Measurements from ENCODE around the gene PPP1R27. TPM values are rescaled to one million over a fixed set of nuclear protein-coding genes. Genes with fewer than 3 reads are reported as not detected.
A peak's percentile ranks its signal among the peaks of the same experiment; 100 is the strongest.

Gene PPP1R27
- total and polyA plus RNA-seq, 8 donors: 0.58 to 2.0 TPM; not detected in 6

- no peak overlapping the region for H3K27ac ChIP-seq
- H3K9me3 ChIP-seq: no peaks in the 10 kb centered on the region
- H3K4me1 ChIP-seq: peaks cover 7 to 25% (median 15%) of the 10 kb centered on the region in 4 donors
- TF ChIP-seq EP300 (IDR thresholded peaks at IDR 0.05) (no peak), POLR2A (IDR thresholded peaks at IDR 0.05) (no peak), POLR2AphosphoS5 (IDR thresholded peaks at IDR 0.05) (no peak), CTCF (IDR thresholded peaks at IDR 0.05) (no peak)
- WGBS, 5 donors: 67 to 84% (median 78%) methylated on average over 9 of the region's 9 CpGs
- H3K27me3 ChIP-seq: no peaks in the 10 kb centered on the region
- DNase-seq: no peak
- intact Hi-C loops (cut with DNase I; ENCODE audit: low total_unique reads): no loop called here
- H3K36me3 ChIP-seq: peaks cover 3 to 7% (median 3%) of the 10 kb centered on the region in 4 donors
- H3K4me3 ChIP-seq: no peak overlapping the region
Observed at GRCh38 chr17:81837641-81838040, 2.8 kb upstream of the PPP1R27 start.

- intact Hi-C loops (cut with DNase I; ENCODE audit: low total_unique reads): no loop called here
- TF ChIP-seq EP300 (IDR thresholded peaks at IDR 0.05) (no peak), POLR2AphosphoS5 (IDR thresholded peaks at IDR 0.05) (no peak), CTCF (IDR thresholded peaks at IDR 0.05) (no peak), POLR2A (IDR thresholded peaks at IDR 0.05) (no peak)
- H3K27ac ChIP-seq: peak overlapping the region; percentile 90 to 97 (median 93)
- H3K4me3 ChIP-seq: peak overlapping the region; percentile 64 to 82 (median 80)
- 81 to 85% (median 82%) methylated on average over 23 to 31 of the region's 31 CpGs for WGBS, 5 donors
- no peak for DNase-seq
- H3K36me3 ChIP-seq: no peaks in the 10 kb centered on the region
- peaks cover 18 to 44% (median 34%) of the 10 kb centered on the region in 4 donors for H3K4me1 ChIP-seq
- no peaks in the 10 kb centered on the region for H3K27me3 ChIP-seq
- no peaks in the 10 kb centered on the region for H3K9me3 ChIP-seq
Observed at GRCh38 chr17:81833921-81834830, 674 bp downstream of the PPP1R27 start.

GRCh38 chr17:81833160-81833920, 1.5 kb downstream of the PPP1R27 start, which contains the start of gene MCRIP1:
Gene MCRIP1, minus strand, starts transcription at chr17:81833291. Its CDS starts 8,785 bp downstream, at chr17:81824506.
- intact Hi-C loops (cut with DNase I; ENCODE audit: low total_unique reads): no loop called here
- peak; percentile 98 to 99 for DNase-seq
- Histone ChIP-seq H3K27me3 (no peaks in the 10 kb centered on the region), H3K4me1 (peaks cover 18 to 52% (median 38%) of the 10 kb centered on the region in 4 donors), H3K9me3 (no peaks in the 10 kb centered on the region), H3K27ac (peak within 1 kb of the TSS; percentile 90 to 97 (median 93)), H3K4me3 (peak within 1 kb of the TSS; percentile 79 to 87 (median 81)), H3K36me3 (no peaks in the 10 kb centered on the region)
- peak in 2 of 4 donors; percentile 28 to 85 for TF ChIP-seq POLR2A (IDR thresholded peaks at IDR 0.05)
- no peak for TF ChIP-seq CTCF (IDR thresholded peaks at IDR 0.05)
- TF ChIP-seq POLR2AphosphoS5 (IDR thresholded peaks at IDR 0.05): peak; percentile 96 to 98 (median 97)
- 1 to 3% (median 1%) methylated on average over 33 to 75 of the region's 76 CpGs for WGBS, 5 donors

GRCh38 chr17:81832608-81833159, 2.2 kb downstream of the PPP1R27 start:
- peaks cover 18 to 58% (median 41%) of the 10 kb centered on the region in 4 donors for H3K4me1 ChIP-seq
- no peaks in the 10 kb centered on the region for H3K27me3 ChIP-seq
- TF ChIP-seq EP300 (IDR thresholded peaks at IDR 0.05): no peak
- no peak for TF ChIP-seq POLR2AphosphoS5 (IDR thresholded peaks at IDR 0.05)
- no peak for TF ChIP-seq POLR2A (IDR thresholded peaks at IDR 0.05)
- no peak for TF ChIP-seq CTCF (IDR thresholded peaks at IDR 0.05)
- intact Hi-C loops (cut with DNase I; ENCODE audit: low total_unique reads): no loop called here
- peak overlapping the region; percentile 80 to 97 (median 92) for H3K27ac ChIP-seq
- DNase-seq: peak in 1 of 2 donors; percentile 70
- H3K36me3 ChIP-seq: no peaks in the 10 kb centered on the region
- peak overlapping the region; percentile 79 to 87 (median 81) for H3K4me3 ChIP-seq
- H3K9me3 ChIP-seq: no peaks in the 10 kb centered on the region
- 0 to 1% (median 1%) methylated on average over 25 to 65 of the region's 65 CpGs for WGBS, 5 donors
